Smooth muscle cell (in vitro differentiated cells): ENCODE measurements around the gene CSPG4. TPM values are rescaled to one million over a fixed set of nuclear protein-coding genes. Genes with fewer than 3 reads are reported as not detected.
"Not testable (repeated sequence)": the region's sequence is repeated elsewhere in the genome, so short reads cannot be mapped to it uniquely, and the experiment has no call there.

Source experiments
- DNase-seq: peaks from one replicate; lab custom pipeline; 2025; ENCODE audit not compliant: unreplicated experiment; lab: John Stamatoyannopoulos, UW
- H2AFZ ChIP-seq: fragments of 200-600 bp; sonication (generic); 2 replicates; pipeline ENCODE4 v1.6.0; 2016; ENCODE audit warnings: antibody characterized with exemption, low read depth, mild to moderate bottlenecking
- H3F3A ChIP-seq: fragments of 200-600 bp; sonication (generic); 2 replicates; pipeline ENCODE4 v1.6.0; 2017; ENCODE audit warnings: antibody characterized with exemption, low read depth
- H3K27ac ChIP-seq: fragments of 200-600 bp; sonication (generic); 2 replicates; pipeline ENCODE4 v1.5.1; 2016; ENCODE audit warnings: low read depth, mild to moderate bottlenecking
- H3K27me3 ChIP-seq: fragments of 200-600 bp; sonication (generic); 2 replicates; pipeline ENCODE4 v1.6.1; 2016; ENCODE audit warnings: low read depth, mild to moderate bottlenecking
- H3K36me3 ChIP-seq: fragments of 200-600 bp; sonication (generic); 2 replicates; pipeline ENCODE4 v1.5.1; 2016; ENCODE audit warnings: low read depth
- H3K4me1 ChIP-seq: fragments of 200-600 bp; sonication (generic); 2 replicates; pipeline ENCODE4 v1.5.1; 2016; ENCODE audit warnings: low read depth
- H3K4me2 ChIP-seq: fragments of 200-600 bp; sonication (generic); 2 replicates; pipeline ENCODE4 v1.6.0; 2016; ENCODE audit warnings: mild to moderate bottlenecking
- H3K4me3 ChIP-seq: fragments of 200-600 bp; sonication (generic); 2 replicates; pipeline ENCODE4 v1.5.1; 2016; ENCODE audit warnings: mild to moderate bottlenecking
- H3K79me2 ChIP-seq: fragments of 200-600 bp; sonication (generic); 2 replicates; pipeline ENCODE4 v1.6.0; 2016; ENCODE audit warnings: low read depth, mild to moderate bottlenecking
- H3K9ac ChIP-seq: fragments of 200-600 bp; sonication (generic); 2 replicates; pipeline ENCODE4 v1.6.0; 2016; ENCODE audit warnings: low read depth
- H3K9me3 ChIP-seq: fragments of 200-600 bp; sonication (generic); replicated peaks from 2 replicates; pipeline ENCODE4 v1.5.1; 2016; ENCODE audit warnings: low read depth
- H4K20me1 ChIP-seq: fragments of 200-600 bp; sonication (generic); 2 replicates; pipeline ENCODE4 v1.6.0; 2016; ENCODE audit warnings: low read depth
- CTCF ChIP-seq: fragments of 200-600 bp; sonication (generic); IDR thresholded peaks from 2 replicates; pipeline ENCODE4 v1.5.1; 2017; ENCODE audit warnings: borderline replicate concordance, mild to moderate bottlenecking, antibody characterized with exemption; ENCODE audit not compliant: insufficient read depth, poor library complexity, severe bottlenecking
- WGBS: methylation state at CpG from one replicate; pipeline ENCODE4 v1.1.7; 2016; ENCODE audit warnings: low lambda C conversion rate; 5-methylcytosine and 5-hydroxymethylcytosine counted together
- polyA plus RNA-seq: library from polyadenylated mRNA; unstranded; fragments of >200 nt; fragmentation: Nextera tagmentation; extraction: Ambion mirVana; gene quantifications from 2 replicates; pipeline ENCODE4 v1.2.1, GENCODE V29; 2016
- total RNA-seq: library from RNA; depleted of rRNA; stranded (reverse); fragments of >200 nt; gene quantifications from 2 replicates; pipeline ENCODE4 v1.2.3, GENCODE V29; 2014

The CSPG4 gene
- total and polyA plus RNA-seq, 2 experiments from 2014 or later: 35.3 to 54.9 TPM

GRCh38 chr15:75680007-75680789 lies 32.5 kb downstream of the CSPG4 start:
- no peaks in the 10 kb centered on the region for H3K4me1 ChIP-seq
- H3F3A ChIP-seq: no peaks in the 10 kb centered on the region
- no peaks in the 10 kb centered on the region for H4K20me1 ChIP-seq
- no peak for TF ChIP-seq CTCF
- DNase-seq: no peak
- no peaks in the 10 kb centered on the region for H3K9me3 ChIP-seq
- H2AFZ ChIP-seq: no peak overlapping the region
- 83% methylated on average over 11 of the region's 11 CpGs for WGBS
- H3K27ac ChIP-seq: no peak overlapping the region
- H3K4me2 ChIP-seq: no peak overlapping the region
- no peak overlapping the region for H3K4me3 ChIP-seq
- H3K79me2 ChIP-seq: no peaks in the 10 kb centered on the region
- H3K27me3 ChIP-seq: no peaks in the 10 kb centered on the region
- no peak overlapping the region for H3K9ac ChIP-seq
- H3K36me3 ChIP-seq: no peaks in the 10 kb centered on the region

- H3K27ac ChIP-seq, H3K4me2 ChIP-seq, H3K9ac ChIP-seq, H3F3A ChIP-seq, H3K4me3 ChIP-seq, H2AFZ ChIP-seq, H4K20me1 ChIP-seq, H3K27me3 ChIP-seq, H3K4me1 ChIP-seq, DNase-seq, H3K9me3 ChIP-seq, H3K79me2 ChIP-seq, H3K36me3 ChIP-seq: not testable (repeated sequence)
- 97% methylated on average over 6 of the region's 6 CpGs for WGBS
These were observed 34.3 kb downstream of the CSPG4 start for GRCh38 chr15:75678324-75678690.

DNA sequence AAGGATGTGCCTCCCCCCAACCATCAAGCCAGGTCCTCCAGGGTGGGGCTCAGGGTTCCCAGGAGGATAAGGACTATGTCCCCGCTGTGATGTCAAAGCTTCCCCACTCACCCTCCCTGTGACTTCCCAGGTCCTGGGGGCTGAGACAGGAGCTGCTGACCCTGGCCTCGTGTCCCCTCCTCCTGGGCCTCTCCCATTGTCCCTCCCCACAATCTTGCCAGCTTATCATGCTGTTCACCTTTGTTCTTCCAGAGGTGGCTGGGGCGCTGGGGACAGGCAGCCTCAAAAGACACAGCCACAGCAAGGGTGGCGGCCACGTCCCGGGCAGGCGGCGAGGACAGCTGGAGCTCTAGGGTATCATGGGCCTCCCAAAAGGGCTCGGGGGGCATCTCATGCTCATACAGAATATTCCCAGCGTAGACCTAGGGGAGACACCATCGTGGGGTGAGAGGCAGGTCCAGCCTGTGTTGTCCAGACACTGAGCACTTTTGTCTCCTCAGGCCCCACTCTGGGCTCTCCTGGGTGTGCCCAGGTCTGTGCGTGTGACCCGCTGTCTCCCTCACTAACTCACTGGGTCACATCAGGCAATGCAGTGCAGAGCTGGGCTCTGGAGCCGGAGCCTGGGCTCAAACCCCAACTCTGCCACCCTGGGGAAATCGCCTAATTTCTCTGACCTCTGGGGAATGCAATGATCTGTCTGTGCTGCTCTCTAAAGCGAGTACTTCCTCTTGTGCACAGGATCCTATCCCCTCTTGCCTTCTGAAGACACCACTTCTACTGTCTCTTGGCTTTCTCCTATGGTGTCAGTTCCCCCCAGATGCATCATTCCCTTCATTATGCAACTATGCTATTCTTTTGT lies 35.0 kb downstream of the CSPG4 start:
- Histone ChIP-seq H3K79me2 (no peaks in the 10 kb centered on the region), H2AFZ (no peak overlapping the region), H3K27me3 (no peaks in the 10 kb centered on the region), H3K9ac (no peak overlapping the region), H3K36me3 (no peaks in the 10 kb centered on the region), H3F3A (peaks cover 9% of the 10 kb centered on the region), H3K4me1 (peaks cover 15% of the 10 kb centered on the region), H3K9me3 (no peaks in the 10 kb centered on the region), H3K27ac (no peak overlapping the region), H3K4me2 (no peak overlapping the region), H3K4me3 (no peak overlapping the region), H4K20me1 (no peaks in the 10 kb centered on the region)
- TF ChIP-seq CTCF: no peak
- WGBS: 92% methylated on average over 16 of the region's 16 CpGs
- no peak for DNase-seq

- no peaks in the 10 kb centered on the region for H4K20me1 ChIP-seq
- WGBS: 99% methylated on average over 30 of the region's 30 CpGs
- peaks cover 15% of the 10 kb centered on the region for H3F3A ChIP-seq
- no peak for TF ChIP-seq CTCF
- H3K27ac ChIP-seq: no peak overlapping the region
- H3K4me1 ChIP-seq: peaks cover 23% of the 10 kb centered on the region
- H3K79me2 ChIP-seq: no peaks in the 10 kb centered on the region
- no peaks in the 10 kb centered on the region for H3K27me3 ChIP-seq
- H3K4me2 ChIP-seq: no peak overlapping the region
- H3K9me3 ChIP-seq: no peaks in the 10 kb centered on the region
- no peak overlapping the region for H2AFZ ChIP-seq
- H3K36me3 ChIP-seq: no peaks in the 10 kb centered on the region
- no peak overlapping the region for H3K4me3 ChIP-seq
- H3K9ac ChIP-seq: no peak overlapping the region
- no peak for DNase-seq
These were observed 35.8 kb downstream of the CSPG4 start for GRCh38 chr15:75676688-75677464.
